NCI-H187 treated with DMSO at 0.1 percent for 48 hours (cell line): ENCODE measurements around the gene COMMD1.
"Not testable (repeated sequence)": the region's sequence is repeated elsewhere in the genome, so short reads cannot be mapped to it uniquely, and the experiment has no call there.

ENCODE experiments used
- DNase-seq: peaks from one replicate; lab custom pipeline; 2025; lab: John Stamatoyannopoulos, UW

The COMMD1 gene

GRCh38 chr2:62142054-62142453, 236.6 kb downstream of the COMMD1 start:
- DNase-seq: no peak

- no peak for DNase-seq
Observed at GRCh38 chr2:62143696-62144095, 238.2 kb downstream of the COMMD1 start.

- no peak for DNase-seq
Observed at GRCh38 chr2:62144689-62145477, 239.4 kb downstream of the COMMD1 start.

- no peak for DNase-seq
Observed at GRCh38 chr2:62145478-62146100, 240.1 kb downstream of the COMMD1 start.

GRCh38 chr2:62146790-62147189, 241.3 kb downstream of the COMMD1 start:
- DNase-seq: not testable (repeated sequence)

GRCh38 chr2:62147610-62148301, 242.3 kb downstream of the COMMD1 start:
- no peak for DNase-seq

- DNase-seq: no peak
Observed at GRCh38 chr2:62149708-62150107, 244.2 kb downstream of the COMMD1 start.

GRCh38 chr2:62150597-62151305, 245.3 kb downstream of the COMMD1 start:
- no peak for DNase-seq

- DNase-seq: no peak
Observed at GRCh38 chr2:62151306-62151638, 245.8 kb downstream of the COMMD1 start.

GRCh38 chr2:62152000-62152399, 246.5 kb downstream of the COMMD1 start:
- no peak for DNase-seq

GRCh38 chr2:62156861-62157496, 251.5 kb downstream of the COMMD1 start:
- DNase-seq: no peak

- DNase-seq: no peak
Observed at GRCh38 chr2:62158444-62159121, 253.1 kb downstream of the COMMD1 start.

- DNase-seq: not testable (repeated sequence)
Observed at GRCh38 chr2:62160691-62161090, 255.2 kb downstream of the COMMD1 start.

GRCh38 chr2:62163106-62163831, 257.8 kb downstream of the COMMD1 start:
- DNase-seq: no peak

- no peak for DNase-seq
Observed at GRCh38 chr2:62163834-62164233, 258.4 kb downstream of the COMMD1 start.

- no peak for DNase-seq
Observed at GRCh38 chr2:62175728-62176127, 270.3 kb downstream of the COMMD1 start.

- no peak for DNase-seq
Observed at GRCh38 chr2:62176801-62177200, 271.3 kb downstream of the COMMD1 start.

GRCh38 chr2:62177392-62178049, 272.0 kb downstream of the COMMD1 start:
- DNase-seq: no peak

GRCh38 chr2:62178741-62179271, 273.3 kb downstream of the COMMD1 start:
- no peak for DNase-seq

- DNase-seq: no peak
Observed at GRCh38 chr2:62180975-62181374, 275.5 kb downstream of the COMMD1 start.
